GM18519 (cell line): ENCODE data around the gene KCNQ1OT1.

Experiments
- ATAC-seq: cut with Tn5 transposase; IDR thresholded peaks from one replicate; pipeline ENCODE4 v1.9.1; 2021; ENCODE audit warnings: mild to moderate bottlenecking, moderate library complexity; ENCODE audit not compliant: unreplicated experiment, low FRiP score

KCNQ1OT1 gene

GRCh38 chr11:2722955-2723354, 23.2 kb upstream of the KCNQ1OT1 start:
- ATAC-seq = no peak

GRCh38 chr11:2721210-2721916, 21.6 kb upstream of the KCNQ1OT1 start:
- ATAC-seq = no peak

GRCh38 chr11:2719831-2720590, 20.2 kb upstream of the KCNQ1OT1 start:
- no peak for ATAC-seq

GRCh38 chr11:2718817-2719438, 19.1 kb upstream of the KCNQ1OT1 start:
- ATAC-seq = no peak

GRCh38 chr11:2717561-2718325, 17.9 kb upstream of the KCNQ1OT1 start:
- ATAC-seq = no peak

- ATAC-seq = no peak
These were observed 16.7 kb upstream of the KCNQ1OT1 start for GRCh38 chr11:2716376-2717095.

- no peak for ATAC-seq
These were observed 16.0 kb upstream of the KCNQ1OT1 start for GRCh38 chr11:2715716-2716350.

GRCh38 chr11:2714871-2715270, 15.1 kb upstream of the KCNQ1OT1 start:
- ATAC-seq = no peak

- no peak for ATAC-seq
These were observed 14.6 kb upstream of the KCNQ1OT1 start for GRCh38 chr11:2714463-2714800.

GRCh38 chr11:2713661-2714462, 14.1 kb upstream of the KCNQ1OT1 start:
- no peak for ATAC-seq

GRCh38 chr11:2713094-2713493, 13.3 kb upstream of the KCNQ1OT1 start:
- no peak for ATAC-seq

GRCh38 chr11:2711161-2711560, 11.4 kb upstream of the KCNQ1OT1 start:
- ATAC-seq = no peak

GRCh38 chr11:2709429-2709828, 9.6 kb upstream of the KCNQ1OT1 start:
- no peak for ATAC-seq

- ATAC-seq = no peak
These were observed 9.0 kb upstream of the KCNQ1OT1 start for GRCh38 chr11:2708757-2709281.

GRCh38 chr11:2708151-2708581, 8.4 kb upstream of the KCNQ1OT1 start:
- ATAC-seq = no peak

GRCh38 chr11:2707736-2708135, 7.9 kb upstream of the KCNQ1OT1 start:
- ATAC-seq = no peak

GRCh38 chr11:2706321-2706720, 6.5 kb upstream of the KCNQ1OT1 start:
- no peak for ATAC-seq

GRCh38 chr11:2704896-2705606, 5.3 kb upstream of the KCNQ1OT1 start:
- ATAC-seq = no peak
